ENCODE measurements around the gene CDCA7L. TPM values are rescaled to one million over a fixed set of nuclear protein-coding genes. Genes with fewer than 3 reads are reported as not detected.
A peak's percentile ranks its signal among the peaks of the same experiment; 100 is the strongest.
"Not testable (repeated sequence)": the region's sequence is repeated elsewhere in the genome, so short reads cannot be mapped to it uniquely, and the experiment has no call there.

CDCA7L gene
- total and polyA plus RNA-seq, 10 donors, result 15.4 to 38.6 (median 30.4) TPM

GRCh38 chr7:21934808-21935207, 10.9 kb downstream of the CDCA7L start:
- H3K4me3 ChIP-seq, result no peak overlapping the region
- peak overlapping the region in 4 of 8 donors; percentile 0 to 74 (median 34) for H3K27ac ChIP-seq
- peaks cover 0 to 7% (median 3%) of the 10 kb centered on the region in 8 donors for H3K9me3 ChIP-seq
- no peak for DNase-seq
- H3K36me3 ChIP-seq, result no peaks in the 10 kb centered on the region
- H3K27me3 ChIP-seq (replicated peaks in 1 of 7), result no peaks in the 10 kb centered on the region
- intact Hi-C loops (cut with DNase I; ENCODE audit: low total_unique reads), result no loop called here
- no peak for TF ChIP-seq POLR2A (IDR thresholded peaks at IDR 0.05)
- TF ChIP-seq POLR2AphosphoS5 (IDR thresholded peaks at IDR 0.05), result no peak
- no peak for TF ChIP-seq CTCF (IDR thresholded peaks at IDR 0.05 in 8 of 11, conservative IDR thresholded peaks at IDR 0.05 in 3 of 11)
- peaks cover 0 to 55% (median 8%) of the 10 kb centered on the region in 6 donors for H3K4me1 ChIP-seq

GRCh38 chr7:21933293-21933692, 12.4 kb downstream of the CDCA7L start:
- H3K4me3 ChIP-seq; intact Hi-C loops (cut with DNase I; ENCODE audit: low total_unique reads); H3K27ac ChIP-seq; DNase-seq; H3K9me3 ChIP-seq; H3K36me3 ChIP-seq; H3K27me3 ChIP-seq (replicated peaks in 1 of 7): not testable (repeated sequence)
- H3K4me1 ChIP-seq, result peaks cover 0 to 42% (median 0%) of the 10 kb centered on the region in 6 donors
- WGBS, 5 donors, result 91 to 97% (median 95%) methylated on average over 3 of the region's 3 CpGs

GRCh38 chr7:21927693-21928092, 18.0 kb downstream of the CDCA7L start:
- WGBS, 5 donors, result 85 to 94% (median 88%) methylated on average over 6 of the region's 6 CpGs
- TF ChIP-seq POLR2AphosphoS5 (IDR thresholded peaks at IDR 0.05), result no peak
- TF ChIP-seq POLR2A (IDR thresholded peaks at IDR 0.05), result no peak
- TF ChIP-seq CTCF (IDR thresholded peaks at IDR 0.05 in 8 of 11, conservative IDR thresholded peaks at IDR 0.05 in 3 of 11), result no peak

GRCh38 chr7:21926448-21926847, 19.3 kb downstream of the CDCA7L start:
- H3K4me1 ChIP-seq, result peaks cover 0 to 12% (median 0%) of the 10 kb centered on the region in 6 donors
- intact Hi-C loops (cut with DNase I; ENCODE audit: low total_unique reads), result no loop called here
- H3K36me3 ChIP-seq, result peaks cover 0 to 5% (median 0%) of the 10 kb centered on the region in 6 donors
- H3K27ac ChIP-seq, result no peak overlapping the region
- peaks cover 0 to 7% (median 2%) of the 10 kb centered on the region in 8 donors for H3K9me3 ChIP-seq
- no peaks in the 10 kb centered on the region for H3K27me3 ChIP-seq (replicated peaks in 1 of 7)
- TF ChIP-seq CTCF (IDR thresholded peaks at IDR 0.05 in 8 of 11, conservative IDR thresholded peaks at IDR 0.05 in 3 of 11), result no peak
- no peak for TF ChIP-seq POLR2A (IDR thresholded peaks at IDR 0.05)
- no peak for TF ChIP-seq POLR2AphosphoS5 (IDR thresholded peaks at IDR 0.05)
- DNase-seq, result no peak
- 87 to 100% (median 95%) methylated on average over 1 of the region's 1 CpG for WGBS, 5 donors
- no peak overlapping the region for H3K4me3 ChIP-seq

More at GRCh38 chr7:21927693-21928092, 18.0 kb downstream of the CDCA7L start:
- Histone ChIP-seq H3K36me3 (peaks cover 0 to 5% (median 0%) of the 10 kb centered on the region in 6 donors), H3K4me1 (peaks cover 0 to 18% (median 0%) of the 10 kb centered on the region in 6 donors), H3K27me3 (replicated peaks in 1 of 7) (no peaks in the 10 kb centered on the region), H3K9me3 (peaks cover 0 to 7% (median 2%) of the 10 kb centered on the region in 8 donors), H3K27ac (no peak overlapping the region), H3K4me3 (no peak overlapping the region)
- intact Hi-C loops (cut with DNase I; ENCODE audit: low total_unique reads), result no loop called here
- no peak for DNase-seq

- intact Hi-C loops (cut with DNase I; ENCODE audit: low total_unique reads), result no loop called here
- no peak overlapping the region for H3K27ac ChIP-seq
- H3K4me1 ChIP-seq, result peaks cover 0 to 33% (median 2%) of the 10 kb centered on the region in 6 donors
- no peak for DNase-seq
- H3K9me3 ChIP-seq, result no peaks in the 10 kb centered on the region
- peaks cover 0 to 5% (median 0%) of the 10 kb centered on the region in 6 donors for H3K36me3 ChIP-seq
- no peak for TF ChIP-seq POLR2AphosphoS5 (IDR thresholded peaks at IDR 0.05)
- TF ChIP-seq CTCF (IDR thresholded peaks at IDR 0.05 in 8 of 11, conservative IDR thresholded peaks at IDR 0.05 in 3 of 11), result no peak
- TF ChIP-seq POLR2A (IDR thresholded peaks at IDR 0.05), result no peak
- WGBS, 5 donors, result 72 to 90% (median 77%) methylated on average over 2 of the region's 2 CpGs
- no peaks in the 10 kb centered on the region for H3K27me3 ChIP-seq (replicated peaks in 1 of 7)
- no peak overlapping the region for H3K4me3 ChIP-seq
These were observed 22.0 kb downstream of the CDCA7L start for GRCh38 chr7:21923658-21924057.
